PC-3 (cell line): Measurements from ENCODE around the gene SHOC1. TPM values are rescaled to one million over a fixed set of nuclear protein-coding genes. Genes with fewer than 3 reads are reported as not detected.

Source experiments
- ATAC-seq: fragments of 200-7000 bp; cut with Tn5 transposase; 2 replicates; pipeline ENCODE4 v1.9.1; 2020; ENCODE audit warnings: mild to moderate bottlenecking, moderate library complexity
- BruUV-seq: library from RNA; stranded (reverse); fragments of 400-500 nt; replicated peaks from 2 replicates; lab custom pipeline; 2021; lab: Mats Ljungman, UMichigan
- CTCF ChIA-PET: fragments of 300-600 bp; sonication (Branson Sonifier 250); formaldehyde crosslinking; loops from one replicate; lab custom pipeline; 2022; ENCODE audit warnings: antibody characterized with exemption; lab: Charles Lee
- POLR2A ChIA-PET: fragments of 300-600 bp; sonication (Branson Sonifier 250); formaldehyde crosslinking; loops from one replicate; lab custom pipeline; 2022; ENCODE audit warnings: antibody characterized with exemption; ENCODE audit not compliant: unreplicated experiment; lab: Charles Lee
- DNase-seq: peaks from one replicate; pipeline ENCODE4 v3.0.0-alpha.2; 2015
- H2AFZ ChIP-seq: fragments of 300-600 bp; sonication (generic); 2 replicates; pipeline ENCODE4 v1.6.0; 2016; ENCODE audit warnings: antibody characterized with exemption, low read length
- H3F3A ChIP-seq: fragments of 300-600 bp; sonication (generic); one replicate; pipeline ENCODE4 v1.6.0; 2017; ENCODE audit warnings: antibody characterized with exemption, low read length, control low read depth, mild to moderate bottlenecking; ENCODE audit not compliant: unreplicated experiment
- H3K27ac ChIP-seq: fragments of 300-600 bp; sonication (generic); 2 replicates; pipeline ENCODE4 v1.5.1; 2016; ENCODE audit warnings: mild to moderate bottlenecking, low read length
- H3K27me3 ChIP-seq: fragments of 300-600 bp; sonication (generic); 2 replicates; pipeline ENCODE4 v1.6.1; 2016; ENCODE audit warnings: low read length, mixed read lengths
- H3K36me3 ChIP-seq: fragments of 300-600 bp; sonication (generic); 2 replicates; pipeline ENCODE4 v1.6.1; 2016; ENCODE audit warnings: low read depth, mixed run types, low read length, mixed read lengths
- H3K4me1 ChIP-seq: fragments of 300-600 bp; sonication (generic); 2 replicates; pipeline ENCODE4 v1.5.1; 2016; ENCODE audit warnings: low read length; ENCODE audit not compliant: insufficient read depth
- H3K4me2 ChIP-seq: fragments of 300-600 bp; sonication (generic); 2 replicates; pipeline ENCODE4 v1.6.0; 2016; ENCODE audit warnings: low read length
- H3K4me3 ChIP-seq: fragments of 300-600 bp; sonication (generic); 2 replicates; pipeline ENCODE4 v1.5.1; 2016; ENCODE audit warnings: mild to moderate bottlenecking, low read length, mixed read lengths
- H3K79me2 ChIP-seq: fragments of 300-600 bp; sonication (generic); 2 replicates; pipeline ENCODE4 v1.6.1; 2017; ENCODE audit warnings: low read length, mixed read lengths
- H3K9ac ChIP-seq: fragments of 300-600 bp; sonication (generic); 2 replicates; pipeline ENCODE4 v1.6.0; 2016; ENCODE audit warnings: mild to moderate bottlenecking, low read length
- H3K9me2 ChIP-seq: fragments of 300-600 bp; sonication (generic); replicated peaks from 2 replicates; pipeline ENCODE4 v1.6.1; 2016; ENCODE audit warnings: mixed run types, low read length, mixed read lengths
- H3K9me3 ChIP-seq: fragments of 300-600 bp; sonication (generic); 2 replicates; pipeline ENCODE4 v1.6.1; 2016; ENCODE audit warnings: low read length, mixed read lengths
- H4K20me1 ChIP-seq: fragments of 300-600 bp; sonication (generic); 2 replicates; pipeline ENCODE4 v1.6.1; 2016; ENCODE audit warnings: low read length, mixed read lengths
- EZH2 ChIP-seq: fragments of 300-600 bp; sonication (generic); IDR thresholded peaks from one replicate; pipeline ENCODE4 v1.6.1; 2017; ENCODE audit warnings: antibody characterized with exemption, mild to moderate bottlenecking, low read length; ENCODE audit not compliant: unreplicated experiment
- EZH2phosphoT487 ChIP-seq: fragments of 300-600 bp; sonication (generic); IDR thresholded peaks from 2 replicates; pipeline ENCODE4 v1.6.1; 2018; ENCODE audit warnings: mild to moderate bottlenecking, antibody characterized with exemption, low read length, borderline replicate concordance
- intact Hi-C: fragments of 100-400 bp; cut with micrococcal nuclease; formaldehyde crosslinking; loops from 2 replicates; pipeline ENCODE4 v1.9.0; 2023
- total RNA-seq: library from RNA; depleted of rRNA; stranded (reverse); fragments of >200 nt; gene quantifications from 2 replicates; pipeline ENCODE4 v1.2.3, GENCODE V29; 2014
- TF ChIP-seq, protein P1 (sequence below): fragments of 300-600 bp; sonication (generic); conservative IDR thresholded peaks from 2 replicates; pipeline ENCODE4 v1.5.1; 2017; ENCODE audit warnings: antibody characterized with exemption, low read depth, mild to moderate bottlenecking, low read length

The SHOC1 gene
- total RNA-seq, 1 experiment from 2014 or later, result 0.18 TPM

DNA sequence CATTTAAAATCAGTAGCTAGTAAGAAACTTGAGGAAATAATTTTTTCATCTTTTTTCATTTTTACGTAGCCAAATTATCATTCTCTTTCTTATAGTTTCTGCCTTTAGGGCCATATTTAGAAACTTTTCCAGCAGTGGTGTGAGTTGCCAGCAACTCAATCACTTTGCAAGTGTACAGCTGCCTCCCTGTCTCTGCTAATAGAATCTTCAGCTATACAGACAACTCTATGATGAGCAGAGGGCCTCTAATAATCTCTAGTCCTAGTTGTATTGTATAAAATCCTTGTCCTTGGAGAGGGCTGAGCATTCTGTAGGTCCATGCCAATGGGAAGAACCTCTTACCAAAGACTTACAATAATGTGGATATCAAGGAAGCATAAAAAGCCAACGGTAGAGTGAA lies 11.5 kb upstream of the SHOC1 start:
- CTCF ChIA-PET, result no interaction called here
- H3K4me2 ChIP-seq, result peak overlapping the region; percentile 66
- peak; percentile 30 for ATAC-seq

DNA sequence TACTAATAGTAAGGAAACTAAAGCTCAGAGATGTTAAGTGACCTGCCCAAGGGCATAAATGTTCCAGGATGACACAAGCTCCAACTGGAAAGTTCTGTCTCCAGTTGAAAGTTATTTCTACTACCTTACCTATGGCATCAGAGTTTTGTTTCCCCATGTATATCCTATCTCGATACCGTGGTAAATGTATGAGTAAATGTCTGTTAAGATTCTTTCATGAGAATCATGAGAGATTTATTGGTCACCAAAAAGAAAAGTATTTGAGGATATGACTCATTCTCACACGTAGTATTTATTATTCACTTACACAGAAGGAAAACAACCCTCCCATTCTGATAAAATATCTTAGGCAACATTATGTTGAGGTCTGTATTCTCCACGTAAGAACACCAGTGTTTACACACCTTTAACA lies 11.1 kb upstream of the SHOC1 start:
- BruUV-seq, result no TSS peak
- H2AFZ ChIP-seq, result no peak overlapping the region
- H3K27me3 ChIP-seq, result no peaks in the 10 kb centered on the region
- H3K4me3 ChIP-seq, result peak overlapping the region; percentile 25; the same call in 1 of the 2 replicates
- peak overlapping the region; percentile 88 for H3K9ac ChIP-seq
- TF ChIP-seq EZH2 (no peak), EZH2phosphoT487 (no peak)
- TF ChIP-seq, protein P1, sequence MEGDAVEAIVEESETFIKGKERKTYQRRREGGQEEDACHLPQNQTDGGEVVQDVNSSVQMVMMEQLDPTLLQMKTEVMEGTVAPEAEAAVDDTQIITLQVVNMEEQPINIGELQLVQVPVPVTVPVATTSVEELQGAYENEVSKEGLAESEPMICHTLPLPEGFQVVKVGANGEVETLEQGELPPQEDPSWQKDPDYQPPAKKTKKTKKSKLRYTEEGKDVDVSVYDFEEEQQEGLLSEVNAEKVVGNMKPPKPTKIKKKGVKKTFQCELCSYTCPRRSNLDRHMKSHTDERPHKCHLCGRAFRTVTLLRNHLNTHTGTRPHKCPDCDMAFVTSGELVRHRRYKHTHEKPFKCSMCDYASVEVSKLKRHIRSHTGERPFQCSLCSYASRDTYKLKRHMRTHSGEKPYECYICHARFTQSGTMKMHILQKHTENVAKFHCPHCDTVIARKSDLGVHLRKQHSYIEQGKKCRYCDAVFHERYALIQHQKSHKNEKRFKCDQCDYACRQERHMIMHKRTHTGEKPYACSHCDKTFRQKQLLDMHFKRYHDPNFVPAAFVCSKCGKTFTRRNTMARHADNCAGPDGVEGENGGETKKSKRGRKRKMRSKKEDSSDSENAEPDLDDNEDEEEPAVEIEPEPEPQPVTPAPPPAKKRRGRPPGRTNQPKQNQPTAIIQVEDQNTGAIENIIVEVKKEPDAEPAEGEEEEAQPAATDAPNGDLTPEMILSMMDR, result no peak
- H3K27ac ChIP-seq, result peak overlapping the region; percentile 99
- H3K79me2 ChIP-seq, result no peaks in the 10 kb centered on the region
- no peaks in the 10 kb centered on the region for H4K20me1 ChIP-seq
- no peaks in the 10 kb centered on the region for H3K9me3 ChIP-seq
- intact Hi-C loops, result loop anchor here (2.0 to 5.0 kb wide), 2 partner anchors 44 to 91 kb away; partner anchors contain the start of gene UGCG
- POLR2A ChIA-PET, result interaction anchor here (0.7 to 1.4 kb wide), 2 partner anchors 9 to 91 kb away, joined by 4 to 7 read pairs; partner anchors contain the start of gene UGCG
- ATAC-seq, result peak; percentile 96
- peaks cover 8% of the 10 kb centered on the region for H3F3A ChIP-seq
- peaks cover 27% of the 10 kb centered on the region for H3K4me1 ChIP-seq
- H3K9me2 ChIP-seq, result no peaks in the 10 kb centered on the region
- H3K36me3 ChIP-seq, result no peaks in the 10 kb centered on the region
- peak overlapping the region; percentile 66 for H3K4me2 ChIP-seq
- DNase-seq, result peak; percentile 88
- CTCF ChIA-PET, result no interaction called here

More for the DNA sequence above, 11.5 kb upstream of the SHOC1 start:
- no peaks in the 10 kb centered on the region for H3K9me3 ChIP-seq
- H2AFZ ChIP-seq, result no peak overlapping the region
- H3K9ac ChIP-seq, result peak overlapping the region; percentile 88
- H3K4me1 ChIP-seq, result peaks cover 27% of the 10 kb centered on the region
- intact Hi-C loops, result loop anchor here (2.0 to 5.0 kb wide), 2 partner anchors 44 to 91 kb away; partner anchors contain the start of gene UGCG
- H4K20me1 ChIP-seq, result no peaks in the 10 kb centered on the region
- POLR2A ChIA-PET, result interaction anchor here (0.7 to 1.4 kb wide), 2 partner anchors 9 to 91 kb away, joined by 4 to 7 read pairs; partner anchors contain the start of gene UGCG
- no peaks in the 10 kb centered on the region for H3K27me3 ChIP-seq
- H3K4me3 ChIP-seq, result peak overlapping the region; percentile 25; the same call in 1 of the 2 replicates
- no peaks in the 10 kb centered on the region for H3K79me2 ChIP-seq
- H3K9me2 ChIP-seq, result no peaks in the 10 kb centered on the region
- H3K27ac ChIP-seq, result peak overlapping the region; percentile 99
- TSS peak; percentile 89 for BruUV-seq
- H3F3A ChIP-seq, result peaks cover 8% of the 10 kb centered on the region
- TF ChIP-seq, protein P1, result no peak
- TF ChIP-seq EZH2 (no peak), EZH2phosphoT487 (no peak)
- DNase-seq, result no peak
- H3K36me3 ChIP-seq, result no peaks in the 10 kb centered on the region

DNA sequence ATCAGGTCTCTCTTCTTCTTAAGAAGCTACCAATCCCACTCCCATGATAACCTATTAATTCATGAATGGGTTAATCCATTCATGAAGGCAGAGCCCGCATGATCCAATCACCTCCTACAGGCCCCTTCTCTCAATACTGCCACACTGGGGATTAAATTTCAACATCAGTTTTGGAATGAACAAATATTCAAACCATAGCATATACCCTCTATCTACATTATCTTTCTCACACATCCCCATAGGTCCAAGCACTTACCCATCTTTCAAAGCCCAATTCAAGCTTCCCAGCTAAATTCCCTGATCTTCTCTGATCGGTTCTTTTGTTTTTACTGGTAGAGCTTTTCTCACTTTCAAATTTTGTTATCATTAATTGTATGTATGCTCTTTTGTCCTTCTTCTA lies 10.5 kb upstream of the SHOC1 start:
- DNase-seq (no peak), ATAC-seq (no peak)
- H3K27ac ChIP-seq, result peak overlapping the region; percentile 99
- POLR2A ChIA-PET, result interaction anchor here (0.6 to 1.4 kb wide), 2 partner anchors 8 to 10 kb away, joined by 4 read pairs; no protein-coding TSS in a partner anchor
- H3K9me3 ChIP-seq, result no peaks in the 10 kb centered on the region
- H3K4me2 ChIP-seq, result peak overlapping the region; percentile 63
- intact Hi-C loops, result loop anchor here (5.0 kb wide), 1 partner anchor 43 kb away; no protein-coding TSS in a partner anchor
- H3K9me2 ChIP-seq, result no peaks in the 10 kb centered on the region
- peaks cover 27% of the 10 kb centered on the region for H3K4me1 ChIP-seq
- H3K36me3 ChIP-seq, result no peaks in the 10 kb centered on the region
- TF ChIP-seq EZH2phosphoT487 (no peak), EZH2 (no peak)
- TF ChIP-seq, protein P1, result no peak
- no TSS peak for BruUV-seq
- H3F3A ChIP-seq, result peaks cover 8% of the 10 kb centered on the region
- H3K4me3 ChIP-seq, result no peak overlapping the region
- no peaks in the 10 kb centered on the region for H4K20me1 ChIP-seq
- H3K9ac ChIP-seq, result peak overlapping the region; percentile 80
- no peaks in the 10 kb centered on the region for H3K79me2 ChIP-seq
- CTCF ChIA-PET, result no interaction called here
- no peak overlapping the region for H2AFZ ChIP-seq
- H3K27me3 ChIP-seq, result no peaks in the 10 kb centered on the region
